Osteocyte (in vitro differentiated cells): Measurements from ENCODE around the gene AP4M1. TPM values are rescaled to one million over a fixed set of nuclear protein-coding genes. Genes with fewer than 3 reads are reported as not detected.

Experiments
- DNase-seq: peaks from one replicate; pipeline ENCODE4 v3.0.0; 2021; ENCODE audit warnings: mixed read lengths; ENCODE audit not compliant: unreplicated experiment; ENCODE audit errors: extremely low spot score
- H3K27ac Mint-ChIP-seq: one replicate; pipeline ENCODE4 v1.8.0; 2021; ENCODE audit warnings: mild to moderate bottlenecking, mixed read lengths; ENCODE audit not compliant: unreplicated experiment
- H3K27me3 Mint-ChIP-seq: one replicate; pipeline ENCODE4 v1.8.0; 2021; ENCODE audit warnings: mixed read lengths; ENCODE audit not compliant: unreplicated experiment
- H3K36me3 Mint-ChIP-seq: one replicate; pipeline ENCODE4 v1.8.0; 2021; ENCODE audit warnings: mixed read lengths; ENCODE audit not compliant: unreplicated experiment
- H3K4me1 Mint-ChIP-seq: one replicate; pipeline ENCODE4 v1.8.0; 2021; ENCODE audit warnings: mixed read lengths; ENCODE audit not compliant: unreplicated experiment
- H3K4me3 Mint-ChIP-seq: one replicate; pipeline ENCODE4 v1.8.0; 2021; ENCODE audit warnings: mild to moderate bottlenecking, moderate library complexity, mixed read lengths; ENCODE audit not compliant: unreplicated experiment
- H3K9me3 Mint-ChIP-seq: one replicate; pipeline ENCODE4 v1.8.0; 2021; ENCODE audit warnings: mixed read lengths; ENCODE audit not compliant: unreplicated experiment
- CTCF ChIP-seq: fragments of 200-600 bp; sonication (generic); IDR thresholded peaks from 2 replicates; pipeline ENCODE4 v1.5.0; 2021; ENCODE audit warnings: antibody characterized with exemption, mild to moderate bottlenecking, moderate library complexity
- total RNA-seq: library from RNA; stranded (reverse); gene quantifications from 2 replicates; pipeline ENCODE4 v1.2.1, GENCODE V29; 2021

Gene AP4M1
- total RNA-seq, 1 donor from 2014 or later: 27.4 TPM

- Mint-ChIP-seq H3K27ac (no peak overlapping the region), H3K4me1 (peaks cover 4% of the 10 kb centered on the region), H3K9me3 (peaks cover 15% of the 10 kb centered on the region), H3K27me3 (no peaks in the 10 kb centered on the region), H3K4me3 (no peak overlapping the region), H3K36me3 (peaks cover 69% of the 10 kb centered on the region)
- no peak for TF ChIP-seq CTCF
- DNase-seq: no peak
Observed at GRCh38 chr7:100069991-100070390, 31.5 kb upstream of the AP4M1 start.

GRCh38 chr7:100071018-100071723, 30.3 kb upstream of the AP4M1 start:
- Mint-ChIP-seq H3K27ac (no peak overlapping the region), H3K27me3 (no peaks in the 10 kb centered on the region), H3K9me3 (peaks cover 15% of the 10 kb centered on the region), H3K36me3 (peaks cover 72% of the 10 kb centered on the region), H3K4me3 (no peak overlapping the region), H3K4me1 (no peaks in the 10 kb centered on the region)
- no peak for DNase-seq
- TF ChIP-seq CTCF: no peak

- H3K4me1 Mint-ChIP-seq: no peaks in the 10 kb centered on the region
- DNase-seq: no peak
- peaks cover 77% of the 10 kb centered on the region for H3K36me3 Mint-ChIP-seq
- no peaks in the 10 kb centered on the region for H3K27me3 Mint-ChIP-seq
- H3K27ac Mint-ChIP-seq: no peak overlapping the region
- H3K4me3 Mint-ChIP-seq: no peak overlapping the region
- no peak for TF ChIP-seq CTCF
- H3K9me3 Mint-ChIP-seq: peaks cover 15% of the 10 kb centered on the region
Observed at GRCh38 chr7:100072462-100072861, 29.0 kb upstream of the AP4M1 start.

DNA sequence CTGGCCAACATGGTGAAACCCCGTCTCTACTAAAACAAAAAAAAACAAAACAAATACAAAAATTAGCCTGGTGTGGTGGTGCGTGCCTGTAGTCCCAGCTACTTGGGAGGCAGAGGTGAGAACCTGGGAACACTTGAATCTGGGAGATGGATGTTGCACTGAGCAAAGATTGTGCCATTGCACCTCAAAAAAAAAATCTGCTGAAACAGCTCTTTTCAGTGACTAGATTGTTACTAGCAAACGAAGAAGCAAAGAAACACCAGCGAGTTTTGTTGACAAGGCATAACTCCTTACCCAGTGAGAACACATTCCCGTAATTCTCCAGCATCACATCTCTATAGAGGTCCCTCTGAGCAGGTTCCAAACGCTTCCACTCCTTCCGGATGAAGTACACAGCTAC, 26.6 kb upstream of the AP4M1 start:
- H3K4me1 Mint-ChIP-seq: peaks cover 13% of the 10 kb centered on the region

GRCh38 chr7:100075418-100075817, 26.0 kb upstream of the AP4M1 start:
- no peak overlapping the region for H3K4me3 Mint-ChIP-seq
- H3K36me3 Mint-ChIP-seq: peaks cover 73% of the 10 kb centered on the region
- TF ChIP-seq CTCF: no peak
- peaks cover 18% of the 10 kb centered on the region for H3K4me1 Mint-ChIP-seq
- no peak for DNase-seq
- H3K27me3 Mint-ChIP-seq: no peaks in the 10 kb centered on the region
- H3K27ac Mint-ChIP-seq: no peak overlapping the region
- H3K9me3 Mint-ChIP-seq: peaks cover 15% of the 10 kb centered on the region

More for the DNA sequence above, 26.6 kb upstream of the AP4M1 start:
- no peak overlapping the region for H3K27ac Mint-ChIP-seq
- TF ChIP-seq CTCF: no peak
- peaks cover 79% of the 10 kb centered on the region for H3K36me3 Mint-ChIP-seq
- H3K9me3 Mint-ChIP-seq: peaks cover 15% of the 10 kb centered on the region
- no peak for DNase-seq
- H3K27me3 Mint-ChIP-seq: no peaks in the 10 kb centered on the region
- H3K4me3 Mint-ChIP-seq: no peak overlapping the region
